ENCODE measurements around the gene NPAS3. TPM values are rescaled to one million over a fixed set of nuclear protein-coding genes. Genes with fewer than 3 reads are reported as not detected.

Gene NPAS3
- total and polyA plus RNA-seq, 2 of the 8 experiments (the other 6 are each of a cell fraction or from before 2014, with no cell fraction given) = 0.11 to 0.60 TPM

DNA sequence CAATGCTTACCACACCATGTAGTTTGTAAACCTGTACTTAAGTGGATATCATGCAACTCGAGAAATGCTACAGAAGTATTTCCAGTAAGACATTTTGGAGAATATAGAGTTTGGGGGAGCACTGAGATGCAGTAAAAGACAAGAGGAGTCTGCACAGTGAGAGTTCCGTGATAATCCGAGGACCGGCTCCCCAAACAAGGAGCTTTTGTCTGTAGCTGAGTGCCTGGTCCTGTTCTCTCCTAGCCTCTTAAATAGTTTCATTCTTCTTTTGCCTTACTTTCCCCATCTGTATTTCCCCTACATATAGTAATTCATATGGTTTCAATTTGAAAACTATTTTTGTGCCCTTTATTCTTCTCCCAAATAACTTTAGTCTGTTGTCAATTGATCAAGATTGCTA is 648.1 kb downstream of the NPAS3 start (continued):
- TF ChIP-seq, protein P1, sequence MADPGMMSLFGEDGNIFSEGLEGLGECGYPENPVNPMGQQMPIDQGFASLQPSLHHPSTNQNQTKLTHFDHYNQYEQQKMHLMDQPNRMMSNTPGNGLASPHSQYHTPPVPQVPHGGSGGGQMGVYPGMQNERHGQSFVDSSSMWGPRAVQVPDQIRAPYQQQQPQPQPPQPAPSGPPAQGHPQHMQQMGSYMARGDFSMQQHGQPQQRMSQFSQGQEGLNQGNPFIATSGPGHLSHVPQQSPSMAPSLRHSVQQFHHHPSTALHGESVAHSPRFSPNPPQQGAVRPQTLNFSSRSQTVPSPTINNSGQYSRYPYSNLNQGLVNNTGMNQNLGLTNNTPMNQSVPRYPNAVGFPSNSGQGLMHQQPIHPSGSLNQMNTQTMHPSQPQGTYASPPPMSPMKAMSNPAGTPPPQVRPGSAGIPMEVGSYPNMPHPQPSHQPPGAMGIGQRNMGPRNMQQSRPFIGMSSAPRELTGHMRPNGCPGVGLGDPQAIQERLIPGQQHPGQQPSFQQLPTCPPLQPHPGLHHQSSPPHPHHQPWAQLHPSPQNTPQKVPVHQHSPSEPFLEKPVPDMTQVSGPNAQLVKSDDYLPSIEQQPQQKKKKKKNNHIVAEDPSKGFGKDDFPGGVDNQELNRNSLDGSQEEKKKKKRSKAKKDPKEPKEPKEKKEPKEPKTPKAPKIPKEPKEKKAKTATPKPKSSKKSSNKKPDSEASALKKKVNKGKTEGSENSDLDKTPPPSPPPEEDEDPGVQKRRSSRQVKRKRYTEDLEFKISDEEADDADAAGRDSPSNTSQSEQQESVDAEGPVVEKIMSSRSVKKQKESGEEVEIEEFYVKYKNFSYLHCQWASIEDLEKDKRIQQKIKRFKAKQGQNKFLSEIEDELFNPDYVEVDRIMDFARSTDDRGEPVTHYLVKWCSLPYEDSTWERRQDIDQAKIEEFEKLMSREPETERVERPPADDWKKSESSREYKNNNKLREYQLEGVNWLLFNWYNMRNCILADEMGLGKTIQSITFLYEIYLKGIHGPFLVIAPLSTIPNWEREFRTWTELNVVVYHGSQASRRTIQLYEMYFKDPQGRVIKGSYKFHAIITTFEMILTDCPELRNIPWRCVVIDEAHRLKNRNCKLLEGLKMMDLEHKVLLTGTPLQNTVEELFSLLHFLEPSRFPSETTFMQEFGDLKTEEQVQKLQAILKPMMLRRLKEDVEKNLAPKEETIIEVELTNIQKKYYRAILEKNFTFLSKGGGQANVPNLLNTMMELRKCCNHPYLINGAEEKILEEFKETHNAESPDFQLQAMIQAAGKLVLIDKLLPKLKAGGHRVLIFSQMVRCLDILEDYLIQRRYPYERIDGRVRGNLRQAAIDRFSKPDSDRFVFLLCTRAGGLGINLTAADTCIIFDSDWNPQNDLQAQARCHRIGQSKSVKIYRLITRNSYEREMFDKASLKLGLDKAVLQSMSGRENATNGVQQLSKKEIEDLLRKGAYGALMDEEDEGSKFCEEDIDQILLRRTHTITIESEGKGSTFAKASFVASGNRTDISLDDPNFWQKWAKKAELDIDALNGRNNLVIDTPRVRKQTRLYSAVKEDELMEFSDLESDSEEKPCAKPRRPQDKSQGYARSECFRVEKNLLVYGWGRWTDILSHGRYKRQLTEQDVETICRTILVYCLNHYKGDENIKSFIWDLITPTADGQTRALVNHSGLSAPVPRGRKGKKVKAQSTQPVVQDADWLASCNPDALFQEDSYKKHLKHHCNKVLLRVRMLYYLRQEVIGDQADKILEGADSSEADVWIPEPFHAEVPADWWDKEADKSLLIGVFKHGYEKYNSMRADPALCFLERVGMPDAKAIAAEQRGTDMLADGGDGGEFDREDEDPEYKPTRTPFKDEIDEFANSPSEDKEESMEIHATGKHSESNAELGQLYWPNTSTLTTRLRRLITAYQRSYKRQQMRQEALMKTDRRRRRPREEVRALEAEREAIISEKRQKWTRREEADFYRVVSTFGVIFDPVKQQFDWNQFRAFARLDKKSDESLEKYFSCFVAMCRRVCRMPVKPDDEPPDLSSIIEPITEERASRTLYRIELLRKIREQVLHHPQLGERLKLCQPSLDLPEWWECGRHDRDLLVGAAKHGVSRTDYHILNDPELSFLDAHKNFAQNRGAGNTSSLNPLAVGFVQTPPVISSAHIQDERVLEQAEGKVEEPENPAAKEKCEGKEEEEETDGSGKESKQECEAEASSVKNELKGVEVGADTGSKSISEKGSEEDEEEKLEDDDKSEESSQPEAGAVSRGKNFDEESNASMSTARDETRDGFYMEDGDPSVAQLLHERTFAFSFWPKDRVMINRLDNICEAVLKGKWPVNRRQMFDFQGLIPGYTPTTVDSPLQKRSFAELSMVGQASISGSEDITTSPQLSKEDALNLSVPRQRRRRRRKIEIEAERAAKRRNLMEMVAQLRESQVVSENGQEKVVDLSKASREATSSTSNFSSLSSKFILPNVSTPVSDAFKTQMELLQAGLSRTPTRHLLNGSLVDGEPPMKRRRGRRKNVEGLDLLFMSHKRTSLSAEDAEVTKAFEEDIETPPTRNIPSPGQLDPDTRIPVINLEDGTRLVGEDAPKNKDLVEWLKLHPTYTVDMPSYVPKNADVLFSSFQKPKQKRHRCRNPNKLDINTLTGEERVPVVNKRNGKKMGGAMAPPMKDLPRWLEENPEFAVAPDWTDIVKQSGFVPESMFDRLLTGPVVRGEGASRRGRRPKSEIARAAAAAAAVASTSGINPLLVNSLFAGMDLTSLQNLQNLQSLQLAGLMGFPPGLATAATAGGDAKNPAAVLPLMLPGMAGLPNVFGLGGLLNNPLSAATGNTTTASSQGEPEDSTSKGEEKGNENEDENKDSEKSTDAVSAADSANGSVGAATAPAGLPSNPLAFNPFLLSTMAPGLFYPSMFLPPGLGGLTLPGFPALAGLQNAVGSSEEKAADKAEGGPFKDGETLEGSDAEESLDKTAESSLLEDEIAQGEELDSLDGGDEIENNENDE (IDR thresholded peaks at IDR 0.05; ENCODE audit: insufficient replicate concordance, low read length) = no peak
- no peak for TF ChIP-seq GTF2F1 (IDR thresholded peaks at IDR 0.05; ENCODE audit: borderline replicate concordance, low read depth, low read length)
- TF ChIP-seq KDM5A (IDR thresholded peaks at IDR 0.05; ENCODE audit: low read length) = no peak
- TF ChIP-seq EZH2 (IDR thresholded peaks at IDR 0.05; ENCODE audit: low read depth, low read length, severe bottlenecking) = no peak
- TF ChIP-seq FOSL1 (IDR thresholded peaks at IDR 0.05; ENCODE audit: insufficient read depth, low read depth, low read length) = no peak

Measured in H1 (cell line).